Fibroblast of upper back skin (primary cell): ENCODE results near the gene CHCHD6.

ENCODE experiments used
- DNase-seq: peaks from one replicate; pipeline ENCODE4 v3.0.0-alpha.2; 2013

The CHCHD6 gene

DNA sequence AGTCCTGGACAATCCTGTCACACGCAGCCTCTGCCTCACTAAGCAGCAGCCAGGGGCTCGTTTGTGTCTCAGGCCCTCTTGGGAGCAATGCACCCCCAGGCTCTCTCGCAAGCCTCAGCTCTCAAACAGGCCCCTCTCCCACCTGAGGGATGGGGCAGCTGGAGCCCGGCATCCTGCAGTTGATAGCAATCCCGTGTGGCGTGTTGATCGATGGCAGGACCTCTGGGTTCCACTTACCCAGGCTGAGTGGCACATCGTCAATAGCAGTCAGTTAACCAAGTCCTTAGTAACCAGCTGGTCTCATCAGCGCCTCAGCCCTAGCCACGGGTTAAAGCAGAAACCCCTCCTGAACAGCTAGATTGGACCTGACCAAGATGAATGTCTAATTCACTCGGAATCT is 242.4 kb downstream of the CHCHD6 start:
- no peak for DNase-seq

DNA sequence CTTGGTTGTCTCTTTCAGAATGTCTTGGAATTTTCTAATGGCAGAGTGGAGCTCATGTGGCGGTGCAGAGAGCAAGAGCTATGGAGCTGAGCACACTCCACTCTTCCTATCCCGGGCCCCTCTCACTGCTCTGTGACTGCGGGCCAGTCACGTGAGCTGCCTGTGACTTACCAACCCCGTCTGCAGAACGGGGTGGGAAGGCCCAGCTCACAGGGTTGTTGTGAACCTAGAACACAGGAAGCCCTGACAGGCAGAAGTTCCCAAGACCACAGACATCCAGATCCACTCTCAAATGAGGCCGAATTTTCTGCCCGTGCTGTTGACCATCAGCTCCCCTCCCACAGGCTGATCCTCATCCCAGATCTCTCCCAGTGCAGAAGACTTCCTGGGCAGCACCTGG is 243.4 kb downstream of the CHCHD6 start:
- no peak for DNase-seq

DNA sequence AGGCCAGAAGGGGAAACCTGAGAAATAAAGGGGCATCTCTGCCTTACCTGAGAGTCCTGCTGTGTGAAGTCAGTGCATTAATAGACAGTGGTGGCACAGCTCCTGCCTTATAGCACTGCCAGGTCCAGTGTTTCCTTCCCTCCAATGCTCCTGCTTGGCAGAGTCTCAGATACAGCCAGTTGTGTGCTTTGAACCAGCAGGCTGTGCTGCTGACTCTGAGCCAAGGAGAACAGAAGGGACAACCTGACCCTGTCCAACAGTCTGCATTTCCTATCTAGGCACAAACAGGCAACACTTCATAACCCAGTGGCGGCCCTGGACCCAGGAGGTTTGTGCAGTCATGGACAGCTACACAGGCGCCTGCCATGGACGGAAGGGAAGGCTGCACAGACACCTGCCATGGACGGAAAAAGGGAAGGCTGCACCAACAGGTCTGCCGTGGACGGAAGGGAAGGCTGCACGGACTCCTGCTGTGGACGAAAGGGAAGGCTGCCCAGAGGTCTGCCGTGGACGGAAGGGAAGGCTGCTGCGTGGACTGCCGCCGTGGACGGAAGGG is 245.0 kb downstream of the CHCHD6 start:
- no peak for DNase-seq

DNA sequence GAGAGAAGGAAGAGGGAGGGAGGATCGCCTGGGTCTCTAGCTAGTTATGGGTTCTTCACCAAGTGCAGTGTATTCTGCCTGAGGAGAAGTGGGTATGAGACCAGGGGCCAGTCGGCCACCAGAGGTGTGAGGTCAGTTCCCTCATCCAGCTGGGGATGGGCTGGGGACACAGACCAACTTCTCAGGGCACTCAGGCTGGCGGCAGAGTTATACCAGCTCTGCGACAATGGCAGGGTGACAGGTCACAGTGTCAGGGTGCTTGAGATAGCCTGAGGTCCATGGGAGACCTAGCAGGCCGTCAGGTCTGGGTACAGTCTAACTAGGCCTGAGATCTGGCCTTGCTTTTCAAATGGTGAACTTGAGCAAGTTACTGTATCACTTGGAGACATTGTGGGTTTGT is 247.5 kb downstream of the CHCHD6 start:
- no peak for DNase-seq

DNA sequence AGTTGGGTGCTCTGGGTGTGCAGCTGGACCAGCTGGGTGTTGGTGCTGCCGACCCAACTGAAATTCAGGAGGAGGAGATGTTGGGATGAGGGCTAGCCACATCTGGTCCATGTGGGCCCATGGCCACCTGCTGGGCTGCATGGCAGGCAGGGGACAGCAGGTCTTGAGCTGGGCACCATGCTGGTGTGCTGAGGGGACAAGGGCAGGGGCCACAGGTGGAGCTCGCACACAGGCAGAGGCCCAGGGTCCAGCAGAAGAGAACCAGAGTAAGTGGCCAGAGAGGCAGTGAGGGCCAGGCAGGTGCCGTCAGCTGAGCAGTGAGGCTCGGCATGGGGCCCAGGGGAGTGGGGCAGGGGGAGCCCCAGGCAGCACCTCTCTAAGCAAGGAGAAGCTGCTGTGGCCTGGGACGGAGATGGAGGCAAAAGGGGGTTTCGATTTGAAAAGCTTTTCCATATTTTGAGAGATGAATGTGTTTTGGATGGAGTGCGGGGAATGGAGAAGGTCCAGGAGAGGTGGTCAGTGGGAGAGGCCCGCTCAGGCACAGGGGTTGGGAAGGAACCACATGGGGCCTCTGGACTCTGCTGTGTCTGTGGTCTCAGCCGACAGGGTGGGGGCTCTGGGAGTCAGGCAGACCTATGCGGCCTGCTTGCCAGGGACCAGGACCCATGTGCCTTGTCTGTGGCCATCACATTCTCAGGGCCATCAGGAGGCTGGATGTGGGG is 248.4 kb downstream of the CHCHD6 start:
- DNase-seq, result no peak

GRCh38 chr3:126952983-126953660 is 249.1 kb downstream of the CHCHD6 start:
- DNase-seq, result no peak

DNA sequence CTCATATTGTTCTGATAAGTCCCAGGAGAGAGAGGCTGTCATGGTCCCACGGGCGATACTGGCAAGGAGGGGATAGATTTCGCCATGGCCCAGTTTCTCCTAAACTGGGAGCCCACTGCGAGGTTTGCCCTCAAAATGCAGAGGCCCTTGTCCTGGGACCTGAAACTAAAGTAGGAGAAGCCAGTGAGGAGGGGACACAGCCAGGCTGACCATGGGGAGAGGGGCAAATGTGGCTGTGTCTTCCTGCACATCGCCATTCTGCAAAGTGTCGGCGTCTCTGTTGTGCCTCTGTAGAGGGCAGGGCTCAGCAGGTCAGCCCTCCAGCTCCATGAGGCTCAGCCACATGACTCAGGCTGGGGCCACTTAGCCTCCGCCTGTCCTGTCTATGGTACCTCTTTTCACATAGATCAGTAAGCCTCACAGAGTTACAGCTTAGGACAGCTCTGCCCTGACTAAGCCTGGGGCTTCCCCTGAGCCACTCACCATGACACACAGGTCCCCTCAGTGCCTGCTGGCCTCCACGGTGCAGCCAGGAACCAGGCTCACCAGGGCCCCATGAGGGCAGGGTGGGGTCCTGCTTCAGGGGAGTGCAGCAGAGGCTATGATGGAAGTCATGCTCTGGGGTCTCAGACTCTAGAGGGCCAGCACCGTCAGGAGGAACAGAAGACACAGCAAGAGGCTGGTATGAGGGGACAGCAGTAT is 250.3 kb downstream of the CHCHD6 start:
- DNase-seq, result no peak

- no peak for DNase-seq
Observed at GRCh38 chr3:126955004-126955790, 251.2 kb downstream of the CHCHD6 start.

DNA sequence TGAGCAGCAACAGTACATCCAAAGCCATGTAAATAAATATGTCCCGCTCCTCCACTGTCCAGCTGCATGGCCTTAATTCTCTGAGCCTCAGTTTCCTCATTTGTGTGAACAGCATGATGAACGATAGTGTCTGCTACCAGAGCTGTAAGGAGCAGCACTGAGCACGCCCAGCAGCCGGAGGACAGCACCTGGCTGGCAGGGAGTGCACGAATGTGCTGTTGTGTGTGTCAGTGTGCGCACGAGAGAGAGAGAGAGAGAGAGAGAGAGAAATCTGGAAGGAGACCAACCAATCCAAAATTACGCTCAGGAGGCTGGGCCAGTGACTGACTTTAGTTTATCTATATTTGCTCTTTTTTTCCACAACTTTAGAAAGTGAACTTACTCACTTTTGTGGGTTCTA is 252.3 kb downstream of the CHCHD6 start:
- no peak for DNase-seq

DNA sequence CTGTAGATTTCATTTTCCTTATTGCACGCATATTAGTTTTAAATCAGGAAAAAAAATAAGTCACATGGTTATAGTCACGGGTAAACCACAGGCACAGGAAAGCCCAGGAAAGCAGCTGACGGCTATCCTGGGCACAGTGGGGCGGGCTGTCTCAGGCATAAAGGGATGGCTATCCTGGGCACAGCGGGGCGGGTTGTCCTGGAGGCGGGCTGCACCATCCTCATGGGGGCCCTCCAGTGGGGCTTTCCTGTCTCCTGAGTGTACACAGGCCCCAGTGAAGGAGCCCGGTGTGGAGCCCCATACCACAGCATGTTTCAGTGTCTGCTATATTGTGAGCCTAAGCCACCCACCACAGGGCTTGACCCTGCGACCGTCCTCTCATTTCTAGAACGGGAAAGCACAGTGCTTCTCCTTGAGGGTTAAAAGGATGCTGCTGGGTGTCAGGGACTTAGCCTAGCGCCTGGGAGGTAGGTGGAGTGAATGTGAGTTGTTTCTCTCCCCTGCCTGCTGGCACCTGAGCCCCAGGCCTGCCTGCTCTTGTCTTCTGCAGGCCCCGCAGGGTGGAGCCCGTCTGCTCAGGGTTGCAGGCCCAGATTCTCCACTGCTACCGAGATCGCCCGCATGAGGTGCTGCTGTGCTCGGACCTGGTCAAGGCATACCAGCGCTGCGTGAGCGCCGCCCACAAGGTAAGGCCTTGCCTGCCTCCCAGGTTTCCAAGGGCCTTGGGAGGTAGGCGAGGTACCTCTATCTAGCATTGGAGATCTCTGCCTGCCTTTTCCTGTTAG is 253.0 kb downstream of the CHCHD6 start:
- DNase-seq, result no peak

GRCh38 chr3:126957776-126958637 is 254.0 kb downstream of the CHCHD6 start:
- DNase-seq, result no peak

- DNase-seq, result no peak
Observed at GRCh38 chr3:126958638-126959085, 254.6 kb downstream of the CHCHD6 start.

DNA sequence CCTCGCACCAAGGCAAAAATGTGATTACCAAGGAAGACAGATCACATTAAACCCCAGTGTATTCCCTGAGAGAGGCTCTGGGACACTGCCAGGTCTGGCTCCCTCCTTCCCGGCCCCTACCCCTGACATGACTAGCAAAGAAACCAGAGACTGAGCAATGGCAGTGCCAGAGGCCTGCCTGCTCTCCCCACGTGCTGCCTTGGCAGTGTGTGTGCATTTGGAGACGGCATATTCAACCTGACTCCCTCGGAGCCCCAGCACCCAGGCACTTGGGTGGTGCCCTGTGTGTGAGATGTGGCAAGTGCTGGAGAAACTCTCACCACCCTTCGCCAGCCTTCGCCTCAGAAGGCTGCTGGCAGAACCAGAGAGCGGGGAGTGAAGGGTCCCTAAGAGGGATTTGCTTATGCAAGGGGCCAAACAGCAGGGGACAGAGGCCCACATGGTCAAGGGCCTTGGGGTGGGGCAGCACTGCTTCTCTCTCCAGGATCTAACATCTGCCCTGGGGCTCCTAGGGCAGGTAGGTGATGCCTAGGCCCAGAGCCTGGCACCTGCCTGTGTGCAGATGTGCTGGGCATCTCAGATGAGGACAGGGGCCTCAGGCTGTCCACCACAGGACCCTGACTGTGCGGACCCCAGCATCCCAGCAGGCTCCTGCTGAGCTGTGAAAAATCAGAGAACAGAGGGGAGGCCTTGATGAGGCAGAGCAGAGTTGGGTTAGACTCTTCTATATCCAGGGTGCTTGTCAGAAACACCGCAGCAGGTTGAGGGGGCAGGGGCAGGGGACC is 255.3 kb downstream of the CHCHD6 start:
- DNase-seq, result no peak

- no peak for DNase-seq
Observed at GRCh38 chr3:126959921-126960603, 256.0 kb downstream of the CHCHD6 start.

DNA sequence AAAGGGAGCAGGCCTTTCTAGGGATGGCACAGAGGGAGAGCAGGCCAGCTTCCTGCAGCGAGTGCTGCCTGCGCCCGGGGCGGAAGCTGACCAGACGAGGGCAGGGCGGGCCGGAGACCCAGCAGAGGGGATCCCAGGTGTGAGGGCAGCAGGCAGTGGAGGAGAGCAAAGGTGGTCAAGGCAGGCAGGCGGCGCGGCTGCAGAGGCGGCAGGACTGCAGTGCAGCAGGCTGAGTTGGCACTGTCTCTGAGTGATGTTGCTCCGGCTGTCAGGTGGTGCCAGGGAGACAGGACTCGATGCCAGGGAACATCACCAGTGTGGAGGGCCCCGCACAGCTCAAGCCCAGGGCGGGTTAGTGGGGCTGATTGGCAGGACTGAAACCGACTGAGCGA is 256.6 kb downstream of the CHCHD6 start:
- DNase-seq, result no peak

DNA sequence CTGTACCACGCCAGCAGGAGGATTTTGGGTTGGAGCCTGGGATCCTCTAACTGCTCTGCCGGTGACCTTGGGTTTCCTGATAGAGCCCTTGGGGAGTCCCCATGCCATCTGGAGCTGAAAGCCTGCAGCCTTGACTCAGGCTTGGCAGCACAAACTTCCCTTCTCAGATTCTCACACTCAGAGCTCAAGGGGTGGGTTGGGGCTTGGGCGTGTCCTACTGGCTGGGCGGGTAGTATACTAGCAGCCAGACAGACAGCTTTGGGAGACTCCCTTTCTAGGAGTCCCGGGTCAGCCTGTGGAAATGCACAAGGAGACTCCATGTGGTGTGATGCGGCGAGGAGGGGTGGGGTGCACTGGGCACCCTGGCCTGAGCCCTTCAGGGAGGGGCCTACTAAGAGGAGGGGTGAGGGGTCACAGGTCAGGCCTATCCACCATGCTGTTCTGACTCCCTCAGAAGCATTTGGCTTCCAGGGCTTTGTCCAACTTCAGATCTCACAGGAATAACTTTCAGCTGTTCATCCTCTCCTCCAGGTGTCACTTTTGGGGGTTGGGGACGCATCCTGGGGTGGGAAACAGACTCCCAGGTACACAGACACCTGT is 257.3 kb downstream of the CHCHD6 start:
- peak; percentile 17 for DNase-seq

DNA sequence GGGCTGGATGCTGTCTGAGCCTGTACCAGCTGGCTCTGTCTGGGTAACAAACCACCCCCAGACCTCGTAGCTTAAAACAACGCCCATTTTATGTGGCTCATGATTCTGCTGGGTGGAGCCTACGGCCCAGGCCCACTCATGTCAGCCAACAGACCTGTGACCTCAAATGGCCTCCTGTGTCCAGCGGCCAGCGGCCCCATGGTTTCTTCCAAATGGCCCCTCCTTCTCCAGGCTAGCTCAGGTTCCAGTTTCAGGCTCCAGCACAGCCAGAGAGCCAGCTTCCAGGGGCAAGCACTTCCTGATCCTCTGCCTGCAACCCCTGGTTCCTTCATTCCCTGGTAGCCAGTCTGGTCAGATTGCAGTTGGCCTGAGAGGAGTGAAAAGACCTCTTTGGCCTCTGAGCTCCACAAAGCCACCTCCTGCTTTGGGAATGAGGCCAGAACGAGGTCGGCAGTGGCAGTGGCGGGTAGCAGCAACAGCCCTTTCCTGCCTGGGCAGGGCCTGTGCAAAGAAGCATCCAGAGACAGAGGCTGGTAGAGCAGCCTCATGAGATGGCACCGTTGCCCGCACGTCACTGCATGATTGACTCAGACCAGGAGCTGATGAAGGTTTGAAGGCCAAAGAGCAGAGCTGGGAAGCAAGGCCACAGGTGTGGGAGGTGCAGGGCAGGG is 257.9 kb downstream of the CHCHD6 start:
- DNase-seq, result no peak

DNA sequence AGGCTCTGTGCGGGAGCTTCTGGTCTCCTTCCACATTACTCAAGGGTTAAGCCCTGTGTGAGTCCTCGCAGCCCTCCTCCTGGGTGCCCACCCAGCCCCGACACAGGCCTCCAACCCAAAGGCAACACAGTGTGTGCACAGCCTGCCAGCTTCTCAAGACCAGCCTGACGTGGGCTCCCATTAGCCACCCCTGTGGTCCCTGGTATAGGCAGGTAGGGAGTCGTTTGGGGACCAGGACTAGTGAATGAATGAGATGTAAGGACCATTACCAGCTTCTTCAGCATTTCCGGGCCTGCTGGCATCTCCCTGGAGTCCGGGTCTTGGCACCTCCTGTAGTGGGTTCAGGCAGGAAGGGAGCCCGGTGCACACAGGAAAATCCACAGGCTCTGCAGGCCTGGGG is 258.7 kb downstream of the CHCHD6 start:
- DNase-seq, result no peak
